Mesothelial cell of epicardium (in vitro differentiated cells): ENCODE results near the gene CREG2. TPM values are rescaled to one million over a fixed set of nuclear protein-coding genes. Genes with fewer than 3 reads are reported as not detected.

Source experiments
- DNase-seq, 2 experiments: peaks; one replicate each; pipeline ENCODE4 v3.0.0; 2021; ENCODE audit warnings: low spot score in 2 of 2; ENCODE audit not compliant: unreplicated experiment in 2 of 2
- H3K27ac Mint-ChIP-seq: 2 replicates; pipeline ENCODE4 v1.8.0; 2021; ENCODE audit warnings: mixed read lengths
- H3K27me3 Mint-ChIP-seq: 2 replicates; pipeline ENCODE4 v1.8.0; 2021; ENCODE audit warnings: low read depth, mixed read lengths
- H3K36me3 Mint-ChIP-seq: 2 replicates; pipeline ENCODE4 v1.8.0; 2021; ENCODE audit warnings: mixed read lengths
- H3K4me1 Mint-ChIP-seq: 2 replicates; pipeline ENCODE4 v1.8.0; 2021; ENCODE audit warnings: mixed read lengths
- H3K4me3 Mint-ChIP-seq: 2 replicates; pipeline ENCODE4 v1.8.0; 2021; ENCODE audit warnings: mild to moderate bottlenecking, moderate library complexity, mixed read lengths
- H3K9me3 Mint-ChIP-seq: 2 replicates; pipeline ENCODE4 v1.8.0; 2021; ENCODE audit warnings: mixed read lengths
- total RNA-seq: library from RNA; stranded (reverse); gene quantifications from 3 replicates; pipeline ENCODE4 v1.2.1, GENCODE V29; 2021
- TF ChIP-seq, protein P1 (sequence below): fragments of 200-600 bp; sonication (generic); IDR thresholded peaks from one replicate; pipeline ENCODE4 v1.5.0; 2021; ENCODE audit warnings: antibody characterized with exemption; ENCODE audit not compliant: unreplicated experiment

CREG2 gene
- total RNA-seq, 1 donor from 2014 or later = 0.42 TPM

DNA sequence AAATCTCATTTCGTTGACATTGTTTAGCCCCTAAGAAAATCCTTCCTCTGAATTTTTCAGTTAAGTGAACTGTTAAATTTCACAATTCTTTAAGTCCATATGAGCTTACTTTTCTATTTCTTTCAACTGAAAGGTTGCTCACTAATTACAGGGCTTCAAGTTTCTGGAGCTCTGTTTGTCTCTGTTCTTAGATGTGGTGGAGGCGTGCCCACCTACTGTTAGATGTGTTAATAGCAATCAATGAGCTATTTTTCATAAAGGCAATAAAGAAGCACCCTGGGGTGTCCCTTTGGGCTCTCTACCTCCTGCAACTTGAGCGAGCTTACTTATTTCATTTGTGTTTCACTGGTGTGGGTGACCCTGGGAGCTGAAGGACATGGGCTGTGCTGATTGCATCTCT lies 25.0 kb downstream of the CREG2 start:
- Mint-ChIP-seq H3K27ac (no peak overlapping the region), H3K36me3 (no peaks in the 10 kb centered on the region), H3K9me3 (no peaks in the 10 kb centered on the region), H3K27me3 (peaks cover 9% of the 10 kb centered on the region), H3K4me3 (no peak overlapping the region), H3K4me1 (peaks cover 16% of the 10 kb centered on the region)
- DNase-seq = no peak
- TF ChIP-seq, protein P1, sequence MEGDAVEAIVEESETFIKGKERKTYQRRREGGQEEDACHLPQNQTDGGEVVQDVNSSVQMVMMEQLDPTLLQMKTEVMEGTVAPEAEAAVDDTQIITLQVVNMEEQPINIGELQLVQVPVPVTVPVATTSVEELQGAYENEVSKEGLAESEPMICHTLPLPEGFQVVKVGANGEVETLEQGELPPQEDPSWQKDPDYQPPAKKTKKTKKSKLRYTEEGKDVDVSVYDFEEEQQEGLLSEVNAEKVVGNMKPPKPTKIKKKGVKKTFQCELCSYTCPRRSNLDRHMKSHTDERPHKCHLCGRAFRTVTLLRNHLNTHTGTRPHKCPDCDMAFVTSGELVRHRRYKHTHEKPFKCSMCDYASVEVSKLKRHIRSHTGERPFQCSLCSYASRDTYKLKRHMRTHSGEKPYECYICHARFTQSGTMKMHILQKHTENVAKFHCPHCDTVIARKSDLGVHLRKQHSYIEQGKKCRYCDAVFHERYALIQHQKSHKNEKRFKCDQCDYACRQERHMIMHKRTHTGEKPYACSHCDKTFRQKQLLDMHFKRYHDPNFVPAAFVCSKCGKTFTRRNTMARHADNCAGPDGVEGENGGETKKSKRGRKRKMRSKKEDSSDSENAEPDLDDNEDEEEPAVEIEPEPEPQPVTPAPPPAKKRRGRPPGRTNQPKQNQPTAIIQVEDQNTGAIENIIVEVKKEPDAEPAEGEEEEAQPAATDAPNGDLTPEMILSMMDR = no peak

DNA sequence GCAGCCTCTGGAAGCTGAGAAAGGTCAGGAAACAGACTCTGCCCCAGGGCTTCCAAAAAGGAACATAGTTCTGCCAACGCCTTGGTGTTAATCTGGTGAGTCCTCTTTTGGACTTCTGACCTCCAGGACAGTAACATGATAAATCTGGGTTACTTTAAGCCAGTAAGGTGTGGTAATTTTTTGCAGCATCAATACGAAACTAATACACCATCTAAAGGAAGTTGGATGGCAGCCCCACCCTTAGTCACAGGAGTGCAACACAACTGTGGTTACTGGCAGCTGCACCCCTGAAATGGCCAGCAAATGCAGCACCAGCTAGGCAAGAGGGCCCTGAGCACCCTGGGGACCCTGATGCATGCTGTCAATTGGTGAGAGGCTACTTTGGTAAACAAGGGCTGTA lies 25.8 kb downstream of the CREG2 start:
- no peaks in the 10 kb centered on the region for H3K9me3 Mint-ChIP-seq
- H3K4me1 Mint-ChIP-seq = peaks cover 17% of the 10 kb centered on the region
- no peaks in the 10 kb centered on the region for H3K36me3 Mint-ChIP-seq
- H3K27me3 Mint-ChIP-seq = peaks cover 9% of the 10 kb centered on the region
- no peak for DNase-seq
- no peak overlapping the region for H3K4me3 Mint-ChIP-seq
- no peak overlapping the region for H3K27ac Mint-ChIP-seq
- TF ChIP-seq, protein P1 = no peak

DNA sequence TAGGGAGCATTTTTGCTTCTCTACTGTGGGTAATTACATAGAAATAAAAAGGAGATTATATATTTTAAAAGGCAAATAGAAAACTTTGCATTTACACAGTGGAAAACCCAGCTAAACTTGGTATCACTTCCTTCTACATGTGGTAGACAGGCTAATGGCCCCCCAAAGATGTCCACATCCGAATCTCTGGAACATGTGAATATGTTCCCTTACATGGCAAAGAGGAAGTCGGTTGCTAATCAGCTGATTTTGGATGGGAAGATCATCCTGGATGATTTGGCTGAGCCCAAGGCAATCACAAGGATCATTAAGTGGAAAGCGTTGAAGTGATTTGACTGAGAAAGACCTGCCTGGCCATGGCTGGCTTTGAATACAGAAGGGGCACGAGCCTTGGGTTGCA lies 26.2 kb downstream of the CREG2 start:
- Mint-ChIP-seq H3K27ac (no peak overlapping the region), H3K4me1 (peaks cover 21% of the 10 kb centered on the region), H3K27me3 (peaks cover 9% of the 10 kb centered on the region), H3K4me3 (no peak overlapping the region), H3K9me3 (no peaks in the 10 kb centered on the region), H3K36me3 (no peaks in the 10 kb centered on the region)
- TF ChIP-seq, protein P1 = no peak
- DNase-seq = no peak

GRCh38 chr2:101360232-101360631 lies 27.1 kb downstream of the CREG2 start:
- no peak for DNase-seq
- H3K36me3 Mint-ChIP-seq = no peaks in the 10 kb centered on the region
- no peak overlapping the region for H3K4me3 Mint-ChIP-seq
- peaks cover 25% of the 10 kb centered on the region for H3K4me1 Mint-ChIP-seq
- TF ChIP-seq, protein P1 = no peak
- H3K27ac Mint-ChIP-seq = peak overlapping the region; percentile 64
- H3K9me3 Mint-ChIP-seq = no peaks in the 10 kb centered on the region
- H3K27me3 Mint-ChIP-seq = peaks cover 9% of the 10 kb centered on the region

DNA sequence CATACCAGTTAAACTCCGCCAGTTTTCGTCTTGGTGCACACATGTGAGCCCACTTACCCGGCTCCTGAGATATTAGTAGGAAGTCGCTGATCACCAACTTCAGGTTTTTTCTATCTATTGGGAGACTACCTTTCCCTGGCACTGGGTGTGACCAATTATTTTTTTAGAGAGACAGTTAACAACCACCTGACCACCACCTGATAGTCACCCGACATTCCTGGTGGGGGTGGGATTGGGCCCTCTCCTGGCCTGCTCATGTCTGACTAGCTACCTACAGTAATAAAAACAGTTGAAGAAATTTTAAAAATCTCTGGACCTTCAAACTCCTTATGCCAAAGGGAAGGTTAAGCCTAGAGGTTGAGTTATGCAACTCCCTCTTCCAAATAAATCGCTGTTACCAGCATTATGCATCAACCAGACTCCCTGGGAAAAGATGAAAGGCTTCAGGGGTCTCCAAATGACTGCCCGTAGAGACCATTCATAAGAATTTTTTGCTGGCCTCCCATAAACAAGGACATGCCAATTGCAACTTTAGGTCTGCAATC lies 27.8 kb downstream of the CREG2 start:
- no peaks in the 10 kb centered on the region for H3K9me3 Mint-ChIP-seq
- H3K4me1 Mint-ChIP-seq = peaks cover 27% of the 10 kb centered on the region
- peaks cover 5% of the 10 kb centered on the region for H3K27me3 Mint-ChIP-seq
- H3K4me3 Mint-ChIP-seq = no peak overlapping the region
- H3K27ac Mint-ChIP-seq = peak overlapping the region; percentile 64
- no peaks in the 10 kb centered on the region for H3K36me3 Mint-ChIP-seq
- TF ChIP-seq, protein P1 = no peak
- no peak for DNase-seq

DNA sequence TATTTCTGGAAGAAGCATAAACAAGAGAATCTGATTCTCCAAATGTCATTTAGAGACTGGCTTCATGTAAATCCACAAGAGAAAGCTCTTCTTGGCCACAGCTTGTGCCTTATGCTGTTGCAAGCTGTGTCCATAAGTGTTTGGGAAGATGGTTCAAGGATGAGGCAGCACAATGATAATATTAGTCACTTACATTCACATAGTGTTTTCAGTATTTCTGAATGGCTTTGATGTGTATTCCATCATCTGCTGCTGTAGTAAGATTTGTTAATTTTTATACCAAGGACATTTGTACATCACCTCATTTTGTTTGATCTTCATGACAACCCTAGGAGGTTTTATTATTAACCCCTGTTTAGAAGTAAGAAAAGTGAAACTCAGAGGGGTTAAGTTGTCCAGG lies 29.9 kb downstream of the CREG2 start:
- TF ChIP-seq, protein P1 = no peak
- Mint-ChIP-seq H3K4me3 (no peak overlapping the region), H3K9me3 (no peaks in the 10 kb centered on the region), H3K4me1 (peaks cover 27% of the 10 kb centered on the region), H3K36me3 (no peaks in the 10 kb centered on the region), H3K27me3 (peaks cover 2% of the 10 kb centered on the region), H3K27ac (no peak overlapping the region)
- no peak for DNase-seq
